PC-3 (cell line): ENCODE measurements around the gene GPR12. TPM values are rescaled to one million over a fixed set of nuclear protein-coding genes. Genes with fewer than 3 reads are reported as not detected.

Experiments
- ATAC-seq: fragments of 200-7000 bp; cut with Tn5 transposase; 2 replicates; pipeline ENCODE4 v1.9.1; 2020; ENCODE audit warnings: mild to moderate bottlenecking, moderate library complexity
- BruUV-seq: library from RNA; stranded (reverse); fragments of 400-500 nt; replicated peaks from 2 replicates; lab custom pipeline; 2021; lab: Mats Ljungman, UMichigan
- CTCF ChIA-PET: fragments of 300-600 bp; sonication (Branson Sonifier 250); formaldehyde crosslinking; loops from one replicate; lab custom pipeline; 2022; ENCODE audit warnings: antibody characterized with exemption; lab: Charles Lee
- POLR2A ChIA-PET: fragments of 300-600 bp; sonication (Branson Sonifier 250); formaldehyde crosslinking; loops from one replicate; lab custom pipeline; 2022; ENCODE audit warnings: antibody characterized with exemption; ENCODE audit not compliant: unreplicated experiment; lab: Charles Lee
- DNase-seq: peaks from one replicate; pipeline ENCODE4 v3.0.0-alpha.2; 2015
- H2AFZ ChIP-seq: fragments of 300-600 bp; sonication (generic); 2 replicates; pipeline ENCODE4 v1.6.0; 2016; ENCODE audit warnings: antibody characterized with exemption, low read length
- H3F3A ChIP-seq: fragments of 300-600 bp; sonication (generic); one replicate; pipeline ENCODE4 v1.6.0; 2017; ENCODE audit warnings: antibody characterized with exemption, low read length, control low read depth, mild to moderate bottlenecking; ENCODE audit not compliant: unreplicated experiment
- H3K27ac ChIP-seq: fragments of 300-600 bp; sonication (generic); 2 replicates; pipeline ENCODE4 v1.5.1; 2016; ENCODE audit warnings: mild to moderate bottlenecking, low read length
- H3K27me3 ChIP-seq: fragments of 300-600 bp; sonication (generic); 2 replicates; pipeline ENCODE4 v1.6.1; 2016; ENCODE audit warnings: low read length, mixed read lengths
- H3K36me3 ChIP-seq: fragments of 300-600 bp; sonication (generic); 2 replicates; pipeline ENCODE4 v1.6.1; 2016; ENCODE audit warnings: low read depth, mixed run types, low read length, mixed read lengths
- H3K4me1 ChIP-seq: fragments of 300-600 bp; sonication (generic); 2 replicates; pipeline ENCODE4 v1.5.1; 2016; ENCODE audit warnings: low read length; ENCODE audit not compliant: insufficient read depth
- H3K4me2 ChIP-seq: fragments of 300-600 bp; sonication (generic); 2 replicates; pipeline ENCODE4 v1.6.0; 2016; ENCODE audit warnings: low read length
- H3K4me3 ChIP-seq: fragments of 300-600 bp; sonication (generic); 2 replicates; pipeline ENCODE4 v1.5.1; 2016; ENCODE audit warnings: mild to moderate bottlenecking, low read length, mixed read lengths
- H3K79me2 ChIP-seq: fragments of 300-600 bp; sonication (generic); 2 replicates; pipeline ENCODE4 v1.6.1; 2017; ENCODE audit warnings: low read length, mixed read lengths
- H3K9ac ChIP-seq: fragments of 300-600 bp; sonication (generic); 2 replicates; pipeline ENCODE4 v1.6.0; 2016; ENCODE audit warnings: mild to moderate bottlenecking, low read length
- H3K9me2 ChIP-seq: fragments of 300-600 bp; sonication (generic); replicated peaks from 2 replicates; pipeline ENCODE4 v1.6.1; 2016; ENCODE audit warnings: mixed run types, low read length, mixed read lengths
- H3K9me3 ChIP-seq: fragments of 300-600 bp; sonication (generic); 2 replicates; pipeline ENCODE4 v1.6.1; 2016; ENCODE audit warnings: low read length, mixed read lengths
- H4K20me1 ChIP-seq: fragments of 300-600 bp; sonication (generic); 2 replicates; pipeline ENCODE4 v1.6.1; 2016; ENCODE audit warnings: low read length, mixed read lengths
- CTCF ChIP-seq: fragments of 300-600 bp; sonication (generic); conservative IDR thresholded peaks from 2 replicates; pipeline ENCODE4 v1.5.1; 2017; ENCODE audit warnings: antibody characterized with exemption, low read depth, mild to moderate bottlenecking, low read length
- EZH2 ChIP-seq: fragments of 300-600 bp; sonication (generic); IDR thresholded peaks from one replicate; pipeline ENCODE4 v1.6.1; 2017; ENCODE audit warnings: antibody characterized with exemption, mild to moderate bottlenecking, low read length; ENCODE audit not compliant: unreplicated experiment
- EZH2phosphoT487 ChIP-seq: fragments of 300-600 bp; sonication (generic); IDR thresholded peaks from 2 replicates; pipeline ENCODE4 v1.6.1; 2018; ENCODE audit warnings: mild to moderate bottlenecking, antibody characterized with exemption, low read length, borderline replicate concordance
- intact Hi-C: fragments of 100-400 bp; cut with micrococcal nuclease; formaldehyde crosslinking; loops from 2 replicates; pipeline ENCODE4 v1.9.0; 2023
- total RNA-seq: library from RNA; depleted of rRNA; stranded (reverse); fragments of >200 nt; gene quantifications from 2 replicates; pipeline ENCODE4 v1.2.3, GENCODE V29; 2014

Gene GPR12
- total RNA-seq, 1 experiment from 2014 or later = not detected

GRCh38 chr13:26806891-26807290 lies 46.3 kb upstream of the GPR12 start:
- DNase-seq (no peak), ATAC-seq (no peak)
- Histone ChIP-seq H2AFZ (no peak overlapping the region), H4K20me1 (no peaks in the 10 kb centered on the region), H3K27ac (no peak overlapping the region), H3K9me3 (no peaks in the 10 kb centered on the region), H3K27me3 (peaks cover 69% of the 10 kb centered on the region), H3K79me2 (no peaks in the 10 kb centered on the region), H3K9me2 (no peaks in the 10 kb centered on the region), H3K4me1 (no peaks in the 10 kb centered on the region), H3F3A (no peaks in the 10 kb centered on the region), H3K4me3 (no peak overlapping the region), H3K4me2 (no peak overlapping the region), H3K9ac (no peak overlapping the region), H3K36me3 (no peaks in the 10 kb centered on the region)
- intact Hi-C loops = no loop called here
- ChIA-PET CTCF (no interaction called here), POLR2A (no interaction called here)
- no peak for TF ChIP-seq CTCF
- no peak for TF ChIP-seq EZH2
- TF ChIP-seq EZH2phosphoT487 = no peak
- no TSS peak for BruUV-seq

GRCh38 chr13:26787961-26788360 lies 27.4 kb upstream of the GPR12 start:
- intact Hi-C loops = no loop called here

More at GRCh38 chr13:26787961-26788360, 27.4 kb upstream of the GPR12 start:
- Histone ChIP-seq H3K4me1 (no peaks in the 10 kb centered on the region), H3K9me3 (no peaks in the 10 kb centered on the region), H3K4me3 (no peak overlapping the region), H3K79me2 (no peaks in the 10 kb centered on the region), H3K4me2 (no peak overlapping the region), H3K9ac (no peak overlapping the region), H4K20me1 (no peaks in the 10 kb centered on the region), H3K27me3 (peaks cover 59% of the 10 kb centered on the region), H3F3A (no peaks in the 10 kb centered on the region), H3K36me3 (no peaks in the 10 kb centered on the region), H2AFZ (no peak overlapping the region), H3K9me2 (no peaks in the 10 kb centered on the region), H3K27ac (no peak overlapping the region)
- BruUV-seq = no TSS peak
- ChIA-PET POLR2A (no interaction called here), CTCF (no interaction called here)
- TF ChIP-seq EZH2phosphoT487 (no peak), EZH2 (no peak), CTCF (no peak)
- DNase-seq (no peak), ATAC-seq (no peak)
